ENCODE data around the gene GPC5.

GPC5 gene

GRCh38 chr13:91802957-91803356 is 404.5 kb downstream of the GPC5 start:
- H3K4me3 ChIP-seq (replicated peaks in 1 of 2; ENCODE audit: low read depth in 2 of 2, low read length in 2 of 2) = no peak overlapping the region
- TF ChIP-seq, protein P1, sequence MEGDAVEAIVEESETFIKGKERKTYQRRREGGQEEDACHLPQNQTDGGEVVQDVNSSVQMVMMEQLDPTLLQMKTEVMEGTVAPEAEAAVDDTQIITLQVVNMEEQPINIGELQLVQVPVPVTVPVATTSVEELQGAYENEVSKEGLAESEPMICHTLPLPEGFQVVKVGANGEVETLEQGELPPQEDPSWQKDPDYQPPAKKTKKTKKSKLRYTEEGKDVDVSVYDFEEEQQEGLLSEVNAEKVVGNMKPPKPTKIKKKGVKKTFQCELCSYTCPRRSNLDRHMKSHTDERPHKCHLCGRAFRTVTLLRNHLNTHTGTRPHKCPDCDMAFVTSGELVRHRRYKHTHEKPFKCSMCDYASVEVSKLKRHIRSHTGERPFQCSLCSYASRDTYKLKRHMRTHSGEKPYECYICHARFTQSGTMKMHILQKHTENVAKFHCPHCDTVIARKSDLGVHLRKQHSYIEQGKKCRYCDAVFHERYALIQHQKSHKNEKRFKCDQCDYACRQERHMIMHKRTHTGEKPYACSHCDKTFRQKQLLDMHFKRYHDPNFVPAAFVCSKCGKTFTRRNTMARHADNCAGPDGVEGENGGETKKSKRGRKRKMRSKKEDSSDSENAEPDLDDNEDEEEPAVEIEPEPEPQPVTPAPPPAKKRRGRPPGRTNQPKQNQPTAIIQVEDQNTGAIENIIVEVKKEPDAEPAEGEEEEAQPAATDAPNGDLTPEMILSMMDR (IDR thresholded peaks at IDR 0.05; ENCODE audit: low read depth, low read length) = no peak
- DNase-seq (ENCODE audit: low read depth in 2 of 2) = no peak

GRCh38 chr13:91804724-91805123 is 406.3 kb downstream of the GPC5 start:
- no peak overlapping the region for H3K4me3 ChIP-seq (replicated peaks in 1 of 2; ENCODE audit: low read depth in 2 of 2, low read length in 2 of 2)
- no peak for DNase-seq (ENCODE audit: low read depth in 2 of 2)
- TF ChIP-seq, protein P1 (IDR thresholded peaks at IDR 0.05; ENCODE audit: low read depth, low read length) = no peak

DNA sequence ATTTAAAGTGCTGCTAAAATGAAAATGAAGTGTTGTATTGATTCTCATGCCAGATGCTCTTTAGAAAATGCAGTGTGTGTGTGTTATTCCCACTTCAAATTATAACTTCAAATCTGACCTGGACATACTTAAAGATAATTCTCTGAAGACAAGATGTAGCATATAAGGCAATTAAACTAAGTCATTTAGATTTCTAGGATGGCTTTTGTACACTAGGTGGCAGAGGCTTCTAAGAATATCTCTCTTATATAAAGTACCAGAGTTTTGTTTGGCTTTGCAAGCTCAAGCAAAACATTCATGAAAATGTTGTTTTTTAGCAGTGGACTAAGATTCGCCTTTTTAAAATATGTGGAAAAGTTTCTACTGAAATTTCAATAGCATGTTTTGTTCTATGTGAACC is 407.2 kb downstream of the GPC5 start:
- no peak overlapping the region for H3K4me3 ChIP-seq (replicated peaks in 1 of 2; ENCODE audit: low read depth in 2 of 2, low read length in 2 of 2)
- TF ChIP-seq, protein P1 (IDR thresholded peaks at IDR 0.05; ENCODE audit: low read depth, low read length) = no peak

DNA sequence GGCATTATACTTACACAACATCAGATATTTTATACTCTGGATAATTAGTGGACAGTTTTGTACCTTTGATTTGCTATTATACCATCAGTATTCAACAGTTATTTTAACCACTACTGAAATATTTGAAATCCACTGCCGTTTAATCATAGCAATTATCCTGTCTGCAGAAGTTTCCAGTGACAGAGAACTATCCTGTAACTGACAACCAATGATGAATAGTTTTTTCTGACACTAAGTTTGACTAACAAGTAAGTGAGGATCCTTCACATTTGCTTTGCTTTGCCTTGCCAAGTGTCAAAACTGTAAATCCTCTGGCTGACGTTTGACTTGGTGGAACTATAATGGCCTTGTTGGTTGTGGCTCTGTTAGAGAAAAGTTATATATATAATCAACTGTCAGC is 410.7 kb downstream of the GPC5 start:
- DNase-seq (ENCODE audit: low read depth in 2 of 2) = no peak
- no peak overlapping the region for H3K4me3 ChIP-seq (replicated peaks in 1 of 2; ENCODE audit: low read depth in 2 of 2, low read length in 2 of 2)
- TF ChIP-seq, protein P1 (IDR thresholded peaks at IDR 0.05; ENCODE audit: low read depth, low read length) = no peak

More for the DNA sequence above, 407.2 kb downstream of the GPC5 start:
- no peak for DNase-seq (ENCODE audit: low read depth in 2 of 2)

DNA sequence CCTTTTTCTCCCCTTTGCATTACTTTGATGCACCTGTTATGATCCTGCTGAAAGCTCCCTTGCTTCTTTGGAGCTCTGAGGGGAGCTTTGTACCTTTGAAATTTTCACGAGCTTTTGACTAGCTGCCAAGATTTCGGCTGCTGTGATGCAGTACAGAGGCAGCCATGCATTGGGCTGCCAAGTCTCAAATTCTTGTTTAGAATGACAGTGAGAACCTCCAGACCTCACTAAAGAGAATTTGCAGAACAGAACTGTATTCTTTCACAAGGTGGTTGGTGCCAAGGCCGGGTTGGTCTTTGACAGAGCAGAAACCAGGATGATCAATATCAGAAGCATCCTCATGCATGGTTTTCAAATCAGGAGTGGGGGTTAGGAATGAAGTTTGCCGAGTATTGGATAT is 414.8 kb downstream of the GPC5 start:
- TF ChIP-seq, protein P1 (IDR thresholded peaks at IDR 0.05; ENCODE audit: low read depth, low read length) = no peak
- DNase-seq (ENCODE audit: low read depth in 2 of 2) = no peak
- no peak overlapping the region for H3K4me3 ChIP-seq (replicated peaks in 1 of 2; ENCODE audit: low read depth in 2 of 2, low read length in 2 of 2)

- no peak overlapping the region for H3K4me3 ChIP-seq (replicated peaks in 1 of 2; ENCODE audit: low read depth in 2 of 2, low read length in 2 of 2)
- TF ChIP-seq, protein P1 (IDR thresholded peaks at IDR 0.05; ENCODE audit: low read depth, low read length) = no peak
- DNase-seq (ENCODE audit: low read depth in 2 of 2) = no peak
Measured at GRCh38 chr13:91816263-91816807, 417.9 kb downstream of the GPC5 start.

DNA sequence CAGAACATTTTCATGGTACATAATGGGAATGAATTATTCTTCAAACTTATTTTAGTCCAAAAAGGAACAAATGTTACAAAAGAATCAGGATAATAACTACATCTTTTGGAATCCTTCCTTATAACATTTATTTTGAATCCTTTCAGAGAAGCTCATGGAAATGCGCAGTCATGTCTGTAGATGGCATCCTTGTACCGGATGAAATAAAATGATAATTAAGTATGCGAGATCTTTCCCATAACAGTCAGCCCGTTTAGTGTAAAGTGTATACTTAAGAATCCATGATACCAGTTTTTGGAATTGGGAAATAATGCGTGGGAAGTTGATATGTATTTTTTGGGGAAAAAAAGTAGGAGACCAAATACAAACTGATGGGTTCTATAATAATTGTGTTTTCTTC is 418.8 kb downstream of the GPC5 start:
- H3K4me3 ChIP-seq (replicated peaks in 1 of 2; ENCODE audit: low read depth in 2 of 2, low read length in 2 of 2) = no peak overlapping the region
- TF ChIP-seq, protein P1 (IDR thresholded peaks at IDR 0.05; ENCODE audit: low read depth, low read length) = no peak
- peak; percentile 6 to 21 for DNase-seq (ENCODE audit: low read depth in 2 of 2)

Measured in cardiac fibroblast (primary cell).